ENCODE results near the gene TAF6.

TAF6 gene

GRCh38 chr7:100089458-100090196 is 29.5 kb downstream of the TAF6 start:
- peak overlapping the region; percentile 55 for H3K27ac ChIP-seq (ENCODE audit: low read length)
- H3K4me2 ChIP-seq (ENCODE audit: low read length), result peak overlapping the region; percentile 93
- H3K4me1 ChIP-seq (ENCODE audit: low read length), result peaks cover 11% of the 10 kb centered on the region
- peaks cover 9% of the 10 kb centered on the region for H3K79me2 ChIP-seq (ENCODE audit: low read length)
- peaks cover 8% of the 10 kb centered on the region; the same call in 1 of the 2 replicates for H3K27me3 ChIP-seq (ENCODE audit: low read depth, low read length)
- no peaks in the 10 kb centered on the region for H3K9me3 ChIP-seq (ENCODE audit: insufficient read depth, low read length)
- H4K20me1 ChIP-seq (ENCODE audit: insufficient read depth, low read length), result peaks cover 6% of the 10 kb centered on the region
- peak overlapping the region; percentile 85 for H3K9ac ChIP-seq (ENCODE audit: low read length)
- H3K36me3 ChIP-seq (replicated peaks; ENCODE audit: low read depth, low read length), result peaks cover 38% of the 10 kb centered on the region
- H2AFZ ChIP-seq (ENCODE audit: low read depth, low read length), result no peak overlapping the region
- H3K4me3 ChIP-seq (ENCODE audit: low read length), result peak overlapping the region; percentile 90
- TF ChIP-seq, protein P1, sequence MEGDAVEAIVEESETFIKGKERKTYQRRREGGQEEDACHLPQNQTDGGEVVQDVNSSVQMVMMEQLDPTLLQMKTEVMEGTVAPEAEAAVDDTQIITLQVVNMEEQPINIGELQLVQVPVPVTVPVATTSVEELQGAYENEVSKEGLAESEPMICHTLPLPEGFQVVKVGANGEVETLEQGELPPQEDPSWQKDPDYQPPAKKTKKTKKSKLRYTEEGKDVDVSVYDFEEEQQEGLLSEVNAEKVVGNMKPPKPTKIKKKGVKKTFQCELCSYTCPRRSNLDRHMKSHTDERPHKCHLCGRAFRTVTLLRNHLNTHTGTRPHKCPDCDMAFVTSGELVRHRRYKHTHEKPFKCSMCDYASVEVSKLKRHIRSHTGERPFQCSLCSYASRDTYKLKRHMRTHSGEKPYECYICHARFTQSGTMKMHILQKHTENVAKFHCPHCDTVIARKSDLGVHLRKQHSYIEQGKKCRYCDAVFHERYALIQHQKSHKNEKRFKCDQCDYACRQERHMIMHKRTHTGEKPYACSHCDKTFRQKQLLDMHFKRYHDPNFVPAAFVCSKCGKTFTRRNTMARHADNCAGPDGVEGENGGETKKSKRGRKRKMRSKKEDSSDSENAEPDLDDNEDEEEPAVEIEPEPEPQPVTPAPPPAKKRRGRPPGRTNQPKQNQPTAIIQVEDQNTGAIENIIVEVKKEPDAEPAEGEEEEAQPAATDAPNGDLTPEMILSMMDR (IDR thresholded peaks at IDR 0.05; ENCODE audit: low read depth, low read length), result no peak

GRCh38 chr7:100088621-100089457 is 30.3 kb downstream of the TAF6 start, which contains the start of gene COPS6:
Gene COPS6, plus strand, starts transcription at chr7:100088969. Its CDS starts 22 bp downstream, at chr7:100088991.
- peak within 1 kb of the TSS; percentile 90 for H3K4me3 ChIP-seq (ENCODE audit: low read length)
- H3K9me3 ChIP-seq (ENCODE audit: insufficient read depth, low read length), result no peaks in the 10 kb centered on the region
- H3K36me3 ChIP-seq (replicated peaks; ENCODE audit: low read depth, low read length), result peaks cover 30% of the 10 kb centered on the region
- H3K27ac ChIP-seq (ENCODE audit: low read length), result peak within 1 kb of the TSS; percentile 55
- H2AFZ ChIP-seq (ENCODE audit: low read depth, low read length), result peak within 1 kb of the TSS; percentile 65; the same call in 1 of the 2 replicates
- H3K9ac ChIP-seq (ENCODE audit: low read length), result peak within 1 kb of the TSS; percentile 85
- TF ChIP-seq EZH2phosphoT487 (IDR thresholded peaks at IDR 0.05; ENCODE audit: low read depth), result no peak
- TF ChIP-seq, protein P1 (IDR thresholded peaks at IDR 0.05; ENCODE audit: low read depth, low read length), result no peak
- peak within 1 kb of the TSS; percentile 93 for H3K4me2 ChIP-seq (ENCODE audit: low read length)
- peaks cover 9% of the 10 kb centered on the region for H3K79me2 ChIP-seq (ENCODE audit: low read length)
- H4K20me1 ChIP-seq (ENCODE audit: insufficient read depth, low read length), result peaks cover 6% of the 10 kb centered on the region; the same call in 1 of the 2 replicates
- peaks cover 12% of the 10 kb centered on the region; the same call in 1 of the 2 replicates for H3K27me3 ChIP-seq (ENCODE audit: low read depth, low read length)
- H3K4me1 ChIP-seq (ENCODE audit: low read length), result peaks cover 11% of the 10 kb centered on the region

DNA sequence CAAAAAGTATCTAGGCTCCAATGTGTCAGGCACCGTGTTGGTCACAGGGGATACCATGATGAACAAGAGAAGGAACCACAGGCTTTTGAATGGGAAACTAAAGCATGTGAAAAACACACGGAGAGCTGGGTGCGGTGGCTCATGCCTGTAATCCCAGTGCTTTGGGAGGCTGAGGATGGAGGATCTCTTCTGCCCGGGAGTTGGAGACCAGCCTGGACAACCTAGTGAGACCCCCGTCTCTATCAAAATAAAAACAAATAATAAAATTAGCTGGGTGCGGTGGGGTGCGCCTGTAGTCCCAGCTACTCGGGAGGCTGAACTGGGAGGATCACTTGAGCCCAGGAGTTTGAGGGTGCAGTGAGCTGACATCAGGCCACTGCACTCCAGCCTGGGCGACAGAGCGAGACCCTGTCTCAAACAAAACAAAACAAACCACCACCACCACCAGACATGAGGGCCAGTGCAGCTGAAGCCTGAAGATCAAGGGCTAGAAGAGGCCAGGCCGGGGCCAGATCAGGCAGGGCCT is 31.0 kb downstream of the TAF6 start:
- peaks cover 23% of the 10 kb centered on the region for H3K36me3 ChIP-seq (replicated peaks; ENCODE audit: low read depth, low read length)
- peak overlapping the region; percentile 85 for H3K9ac ChIP-seq (ENCODE audit: low read length)
- peaks cover 12% of the 10 kb centered on the region; the same call in 1 of the 2 replicates for H3K27me3 ChIP-seq (ENCODE audit: low read depth, low read length)
- no peaks in the 10 kb centered on the region for H3K9me3 ChIP-seq (ENCODE audit: insufficient read depth, low read length)
- H3K4me2 ChIP-seq (ENCODE audit: low read length), result peak overlapping the region; percentile 93
- peak overlapping the region; percentile 55 for H3K27ac ChIP-seq (ENCODE audit: low read length)
- H3K79me2 ChIP-seq (ENCODE audit: low read length), result peaks cover 9% of the 10 kb centered on the region
- TF ChIP-seq, protein P1 (IDR thresholded peaks at IDR 0.05; ENCODE audit: low read depth, low read length), result no peak
- TF ChIP-seq EZH2phosphoT487 (IDR thresholded peaks at IDR 0.05; ENCODE audit: low read depth), result no peak
- H2AFZ ChIP-seq (ENCODE audit: low read depth, low read length), result peak overlapping the region; percentile 65; the same call in 1 of the 2 replicates
- H3K4me3 ChIP-seq (ENCODE audit: low read length), result peak overlapping the region; percentile 90
- H4K20me1 ChIP-seq (ENCODE audit: insufficient read depth, low read length), result peaks cover 4% of the 10 kb centered on the region; the same call in 1 of the 2 replicates
- H3K4me1 ChIP-seq (ENCODE audit: low read length), result peaks cover 11% of the 10 kb centered on the region

Measured in OCI-LY3 (cell line).